NOMO-1 treated with dmso at 0.1 percent for 144 hours (cell line): ENCODE measurements around the gene DENND5B.
"Not testable (repeated sequence)": the region's sequence is repeated elsewhere in the genome, so short reads cannot be mapped to it uniquely, and the experiment has no call there.

Experiments used
- DNase-seq: peaks from one replicate; lab custom pipeline; 2025; ENCODE audit not compliant: unreplicated experiment; lab: John Stamatoyannopoulos, UW

Gene DENND5B

GRCh38 chr12:31475610-31476009 is 115.3 kb downstream of the DENND5B start:
- DNase-seq: not testable (repeated sequence)

GRCh38 chr12:31474751-31475150 is 116.2 kb downstream of the DENND5B start:
- DNase-seq: no peak

- DNase-seq: no peak
These were observed 119.1 kb downstream of the DENND5B start for GRCh38 chr12:31471823-31472222.

GRCh38 chr12:31471051-31471450 is 119.9 kb downstream of the DENND5B start:
- no peak for DNase-seq

- DNase-seq: no peak
These were observed 120.5 kb downstream of the DENND5B start for GRCh38 chr12:31470459-31470858.

- DNase-seq: no peak
These were observed 124.2 kb downstream of the DENND5B start for GRCh38 chr12:31466768-31467167.

GRCh38 chr12:31465002-31465401 is 125.9 kb downstream of the DENND5B start:
- DNase-seq: no peak

- no peak for DNase-seq
These were observed 130.9 kb downstream of the DENND5B start for GRCh38 chr12:31460024-31460423.

GRCh38 chr12:31456562-31456961 is 134.4 kb downstream of the DENND5B start:
- no peak for DNase-seq

- no peak for DNase-seq
These were observed 146.2 kb downstream of the DENND5B start for GRCh38 chr12:31444736-31445135.

- DNase-seq: no peak
These were observed 150.3 kb downstream of the DENND5B start for GRCh38 chr12:31440586-31440985.

- DNase-seq: no peak
These were observed 150.8 kb downstream of the DENND5B start for GRCh38 chr12:31440134-31440533.

GRCh38 chr12:31431721-31432240 is 159.2 kb downstream of the DENND5B start:
- no peak for DNase-seq

GRCh38 chr12:31423405-31423804 is 167.5 kb downstream of the DENND5B start:
- no peak for DNase-seq

GRCh38 chr12:31412292-31412801 is 178.6 kb downstream of the DENND5B start:
- DNase-seq: no peak

GRCh38 chr12:31408763-31409162 is 182.2 kb downstream of the DENND5B start:
- no peak for DNase-seq

- DNase-seq: no peak
These were observed 183.4 kb downstream of the DENND5B start for GRCh38 chr12:31407562-31407961.

GRCh38 chr12:31406345-31406744 is 184.6 kb downstream of the DENND5B start:
- DNase-seq: peak; percentile 2

- no peak for DNase-seq
These were observed 185.9 kb downstream of the DENND5B start for GRCh38 chr12:31405021-31405420.

GRCh38 chr12:31403099-31403607 is 187.8 kb downstream of the DENND5B start:
- peak; percentile 74 for DNase-seq

- no peak for DNase-seq
These were observed 197.9 kb downstream of the DENND5B start for GRCh38 chr12:31393004-31393550.

GRCh38 chr12:31390991-31391390 is 199.9 kb downstream of the DENND5B start:
- no peak for DNase-seq

- no peak for DNase-seq
These were observed 202.2 kb downstream of the DENND5B start for GRCh38 chr12:31388713-31389112.
